ENCODE results near the gene MAFG.

MAFG gene

DNA sequence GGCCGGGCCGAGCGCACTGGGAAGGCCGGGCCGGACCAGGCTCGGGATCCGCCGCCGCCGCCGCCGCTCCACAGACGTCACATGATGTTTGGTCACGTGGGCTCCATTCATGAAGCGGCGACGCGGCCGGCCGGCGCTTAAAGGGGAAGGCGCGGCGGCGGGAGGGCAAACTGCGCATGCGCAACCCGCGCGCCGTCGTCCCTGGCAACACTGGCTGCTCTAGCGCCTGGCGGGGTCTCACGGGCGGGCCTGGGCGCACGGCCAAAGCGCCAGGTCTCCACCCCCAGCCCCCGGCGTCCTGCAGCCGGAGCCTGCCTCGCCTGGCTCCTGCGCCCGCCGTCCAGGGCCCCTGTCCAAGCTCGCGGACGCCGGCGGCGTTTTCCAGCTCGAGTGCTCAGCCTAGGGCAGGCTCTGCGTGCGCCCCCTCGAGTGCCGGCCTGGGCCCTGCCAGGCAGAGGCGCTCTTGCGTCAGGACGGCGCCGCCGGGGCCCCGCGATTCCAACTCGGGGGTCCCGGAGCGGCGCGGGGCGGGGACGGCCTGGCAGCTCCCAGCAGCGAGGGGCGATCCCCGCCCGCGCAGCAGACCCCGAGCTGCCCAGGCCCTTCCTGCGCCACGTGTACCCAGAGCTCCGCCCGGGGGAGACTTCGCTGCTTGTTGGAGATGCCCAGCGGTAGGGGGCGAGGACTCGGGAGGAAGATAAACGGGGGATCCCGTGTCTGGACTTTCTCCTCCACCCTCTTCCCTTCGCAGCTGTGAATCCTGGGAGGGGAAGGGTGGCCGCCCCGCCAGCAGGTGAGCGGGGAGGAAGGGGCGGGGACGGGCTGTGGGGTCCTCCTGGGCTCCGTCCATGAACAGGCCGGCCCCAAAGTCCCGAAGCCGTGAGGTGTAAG lies at the start of gene MAFG:
MAFG (minus strand) TSS at position 83 of the 891 bp plus-strand sequence. CDS start 4,550 bp downstream, outside the sequence.
- TF ChIP-seq POLR2A (IDR thresholded peaks at IDR 0.05; ENCODE audit: low read depth, low read length) = peak; percentile 32; the same call in 1 of the 2 replicates
- FAIRE-seq = no peak
- DNase-seq (ENCODE audit: insufficient read length, low spot score) = peak; percentile 92

DNA sequence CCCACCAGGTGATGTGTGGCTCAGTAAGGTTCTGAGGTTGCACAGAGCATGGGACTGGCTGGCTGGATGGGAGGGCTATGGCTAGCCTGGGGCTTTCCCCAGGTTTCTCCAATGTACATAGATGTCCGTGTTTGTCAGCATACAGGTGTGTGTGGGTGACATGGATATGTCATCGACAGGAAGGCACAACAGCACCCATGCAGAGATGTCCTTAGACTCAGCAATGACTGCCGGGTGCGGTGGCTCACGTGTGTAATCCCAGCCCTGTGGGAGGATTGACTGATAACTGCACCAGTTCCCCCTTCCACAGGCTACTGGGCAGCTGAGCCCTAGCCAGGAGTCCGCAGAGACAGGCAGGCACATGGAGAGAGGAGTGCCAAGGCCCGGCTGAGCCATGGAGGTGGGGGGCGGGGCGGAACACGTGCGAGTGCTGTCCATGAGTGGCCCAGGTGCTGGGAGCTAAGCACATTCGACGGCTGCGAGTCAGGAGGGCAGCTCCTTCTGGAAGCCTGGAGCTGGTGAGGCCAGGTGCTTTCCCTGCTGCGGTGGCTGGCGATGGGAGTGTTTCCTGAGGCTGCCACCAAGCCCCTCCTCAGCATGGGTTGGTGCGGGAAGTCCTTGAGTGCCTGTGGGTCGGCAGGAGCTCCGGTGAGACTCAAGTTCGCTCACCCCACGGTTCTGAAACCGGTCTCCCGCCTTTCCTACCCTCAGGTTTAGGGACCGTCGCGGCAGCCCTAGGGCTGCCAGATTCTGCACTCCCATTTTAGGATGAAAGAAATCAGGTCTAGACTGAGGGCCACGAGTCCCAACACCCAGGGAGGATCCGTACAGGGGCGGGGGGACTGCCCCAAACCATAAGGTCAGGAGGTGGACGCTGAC lies 49.0 kb upstream of the MAFG start:
- TF ChIP-seq POLR2A (IDR thresholded peaks at IDR 0.05; ENCODE audit: low read depth, low read length) = no peak
- no peak for DNase-seq (ENCODE audit: insufficient read length, low spot score)
- FAIRE-seq = no peak

DNA sequence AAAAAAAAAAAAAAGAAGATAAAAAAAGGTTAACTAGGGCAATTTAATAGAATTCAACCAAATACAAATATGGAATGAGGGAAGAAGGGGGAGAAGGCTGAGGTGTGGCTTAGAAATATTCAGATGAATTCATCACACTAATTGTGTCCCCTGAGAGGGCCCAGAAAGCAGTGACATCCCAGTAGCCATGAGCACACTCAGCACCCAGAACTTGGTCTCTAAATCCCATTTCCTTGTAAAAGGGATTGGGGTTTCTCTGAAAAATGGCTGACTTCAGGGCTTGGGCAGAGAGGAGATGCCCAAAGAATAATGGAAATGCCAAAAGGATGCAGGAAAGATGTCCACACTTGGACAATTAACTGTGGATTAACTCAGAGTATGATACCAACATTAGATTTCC lies 45.9 kb upstream of the MAFG start:
- DNase-seq (ENCODE audit: insufficient read length, low spot score) (no peak), FAIRE-seq (no peak)
- TF ChIP-seq POLR2A (IDR thresholded peaks at IDR 0.05; ENCODE audit: low read depth, low read length) = no peak

- no peak for TF ChIP-seq POLR2A (IDR thresholded peaks at IDR 0.05; ENCODE audit: low read depth, low read length)
- DNase-seq (ENCODE audit: insufficient read length, low spot score) (no peak), FAIRE-seq (no peak)
These were observed 41.6 kb upstream of the MAFG start for GRCh38 chr17:81968850-81969812.

DNA sequence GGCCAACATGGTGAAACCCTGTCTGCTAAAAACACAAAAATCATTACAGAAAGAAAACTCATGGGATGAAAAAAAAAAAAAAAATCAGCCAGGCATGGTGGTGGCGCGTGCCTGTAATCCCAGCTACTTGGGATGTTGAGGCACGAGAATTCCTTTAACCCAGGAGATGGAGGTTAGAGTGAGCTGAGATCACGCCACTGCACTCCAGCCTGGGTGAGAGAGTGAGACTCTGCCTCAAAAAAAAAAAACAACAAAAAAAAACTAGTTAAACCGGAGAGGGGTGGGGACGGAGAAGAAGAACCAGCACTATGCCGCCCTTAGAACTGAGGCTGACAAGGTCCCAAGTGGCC lies 40.8 kb upstream of the MAFG start:
- no peak for FAIRE-seq
- TF ChIP-seq POLR2A (IDR thresholded peaks at IDR 0.05; ENCODE audit: low read depth, low read length) = no peak

DNA sequence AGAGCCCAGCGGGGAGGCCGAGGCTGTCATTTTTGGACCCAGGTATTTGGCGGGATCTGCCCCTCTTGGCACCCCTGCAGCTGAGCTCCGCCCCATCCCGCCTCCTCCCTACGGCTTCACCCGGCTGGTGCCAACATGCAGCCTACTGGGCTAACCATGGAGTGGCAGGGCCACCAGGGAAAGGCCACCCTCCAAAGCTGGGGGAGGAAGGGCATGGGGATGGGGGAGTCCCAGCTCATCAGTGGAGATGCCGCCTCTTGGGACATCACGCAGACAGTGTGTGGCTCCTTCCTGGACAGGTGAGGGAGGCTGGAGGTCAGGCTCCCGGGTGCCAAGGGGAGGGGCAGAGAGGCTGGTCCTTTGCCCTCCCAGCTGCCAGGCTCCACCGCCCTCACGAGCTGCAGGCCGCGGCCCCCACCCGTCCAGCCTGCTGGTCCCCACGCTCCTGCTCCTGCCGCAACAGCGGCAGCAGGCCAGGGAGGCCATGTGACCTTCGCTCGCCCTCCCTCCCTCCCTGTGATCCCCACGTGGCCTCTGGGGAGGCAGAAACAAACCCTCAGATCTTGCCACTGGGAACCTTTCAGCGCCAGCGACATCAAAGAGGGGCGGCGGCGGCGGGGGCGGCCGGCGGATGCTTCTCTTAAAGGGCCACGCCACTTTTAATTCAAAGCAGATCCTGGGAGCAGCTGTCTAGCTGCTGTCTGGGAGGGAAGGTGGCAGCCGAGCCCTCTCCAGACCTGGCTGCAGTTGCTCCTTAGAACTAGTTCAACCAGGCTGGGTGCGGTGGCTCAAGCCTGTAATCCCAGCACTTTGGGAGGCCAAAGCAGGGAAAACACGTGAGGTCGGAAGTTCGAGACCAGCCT lies 40.2 kb upstream of the MAFG start:
- TF ChIP-seq POLR2A (IDR thresholded peaks at IDR 0.05; ENCODE audit: low read depth, low read length) = no peak
- FAIRE-seq (no peak), DNase-seq (ENCODE audit: insufficient read length, low spot score) (peak; percentile 80)

More for the DNA sequence above, 40.8 kb upstream of the MAFG start:
- no peak for DNase-seq (ENCODE audit: insufficient read length, low spot score)

DNA sequence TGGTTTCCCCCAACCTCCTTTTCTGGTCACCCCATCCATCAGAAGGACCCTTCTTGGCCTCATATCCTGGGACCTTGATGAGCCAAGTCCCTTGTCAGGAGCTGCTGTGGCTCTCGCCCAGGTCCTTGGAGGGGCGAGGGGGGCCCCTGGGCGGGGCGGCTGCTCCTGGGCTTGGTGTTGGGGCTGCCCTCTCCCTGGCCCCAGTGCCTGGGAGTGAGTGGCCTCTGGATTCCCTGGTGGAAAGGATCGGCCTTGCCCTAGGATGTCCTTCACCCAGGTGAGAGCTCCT lies 39.7 kb upstream of the MAFG start:
- TF ChIP-seq POLR2A (IDR thresholded peaks at IDR 0.05; ENCODE audit: low read depth, low read length) = no peak
- DNase-seq (ENCODE audit: insufficient read length, low spot score) = no peak
- FAIRE-seq = no peak

GRCh38 chr17:81966343-81967243 lies 39.1 kb upstream of the MAFG start:
- no peak for TF ChIP-seq POLR2A (IDR thresholded peaks at IDR 0.05; ENCODE audit: low read depth, low read length)
- FAIRE-seq (no peak), DNase-seq (ENCODE audit: insufficient read length, low spot score) (no peak)

- TF ChIP-seq POLR2A (IDR thresholded peaks at IDR 0.05; ENCODE audit: low read depth, low read length) = no peak
- no peak for FAIRE-seq
- DNase-seq (ENCODE audit: insufficient read length, low spot score) = no peak
These were observed 36.7 kb upstream of the MAFG start for GRCh38 chr17:81964081-81964849.

GRCh38 chr17:81962499-81963441 lies 35.2 kb upstream of the MAFG start:
- DNase-seq (ENCODE audit: insufficient read length, low spot score) (no peak), FAIRE-seq (no peak)
- TF ChIP-seq POLR2A (IDR thresholded peaks at IDR 0.05; ENCODE audit: low read depth, low read length) = no peak
